CD4-positive, alpha-beta T cell treated with Interleukin-1 beta for 1 hour (primary cell): ENCODE measurements around the gene MERTK.

Source experiments
- DNase-seq, 2 donors: peaks; one replicate each; pipeline ENCODE4 v3.0.0-alpha.2; 2020 to 2022

Gene MERTK

DNA sequence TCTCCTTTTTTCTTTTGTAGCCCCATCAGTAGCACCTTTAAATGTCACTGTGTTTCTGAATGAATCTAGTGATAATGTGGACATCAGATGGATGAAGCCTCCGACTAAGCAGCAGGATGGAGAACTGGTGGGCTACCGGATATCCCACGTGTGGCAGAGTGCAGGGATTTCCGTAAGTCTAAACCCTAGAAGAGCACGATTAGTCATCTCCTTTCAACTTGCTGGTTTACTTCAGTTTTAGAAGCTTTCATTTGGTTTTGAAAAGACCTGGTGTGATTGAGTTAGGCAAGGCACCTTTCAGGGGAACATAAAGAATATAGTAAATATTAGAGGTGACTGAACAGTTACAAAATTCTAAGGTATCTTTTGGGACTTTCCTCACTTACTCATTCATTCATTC, 84.4 kb downstream of the MERTK start:
- no peak for DNase-seq

DNA sequence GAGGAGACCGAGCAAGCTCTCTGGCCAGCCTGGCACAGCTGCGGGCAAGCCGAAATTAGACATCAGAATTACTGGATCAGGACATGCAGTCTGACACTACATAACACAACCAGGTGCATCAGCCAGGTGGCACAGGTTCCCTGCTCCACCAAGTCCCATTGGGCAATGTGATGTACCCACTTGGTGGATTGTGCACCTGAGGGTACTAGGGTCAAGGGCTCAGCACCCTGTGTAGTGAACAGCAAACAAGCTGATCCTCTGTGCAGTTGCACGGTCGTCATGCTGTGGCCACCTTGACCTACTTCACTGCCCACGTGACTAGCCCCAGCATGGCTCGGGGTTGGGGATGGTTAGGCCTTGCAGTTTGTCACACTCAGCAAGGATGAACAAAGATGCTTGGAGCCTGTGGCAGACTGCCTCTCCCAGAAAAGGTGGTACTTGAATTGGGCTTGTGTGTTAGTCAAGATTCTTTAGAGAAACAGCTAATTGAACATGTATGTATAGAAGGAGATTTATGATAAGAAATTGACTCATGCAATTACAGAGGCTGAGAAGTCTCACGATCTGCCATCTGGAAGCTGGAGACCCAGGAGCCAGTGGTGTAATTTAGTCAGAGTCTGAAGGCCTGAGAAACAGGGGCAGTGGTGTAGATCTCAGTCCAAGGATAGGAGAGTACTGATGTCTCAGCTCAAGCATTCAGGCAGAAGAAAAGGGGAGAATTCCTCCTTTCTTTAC, 85.2 kb downstream of the MERTK start:
- DNase-seq = no peak

DNA sequence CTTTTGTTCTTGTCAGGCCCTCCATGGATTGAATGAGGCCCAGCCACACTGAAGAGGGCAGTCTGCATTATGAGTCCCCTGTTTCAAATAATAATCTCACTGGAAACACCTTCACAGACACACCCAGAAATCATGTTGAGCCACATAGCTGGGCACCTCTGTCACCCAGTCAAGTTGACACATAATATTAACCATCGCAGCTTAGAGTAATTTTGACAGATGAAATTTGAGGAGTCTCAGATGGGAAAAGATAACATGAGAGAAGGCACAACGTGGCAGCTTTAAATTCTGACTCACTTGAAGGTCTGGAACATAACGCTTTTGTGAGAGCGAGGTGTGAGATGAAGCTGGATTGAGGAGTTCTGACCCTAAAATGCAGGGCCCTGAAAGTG, 85.8 kb downstream of the MERTK start:
- no peak for DNase-seq

- DNase-seq = no peak
Observed at GRCh38 chr2:111985514-111985913, 87.1 kb downstream of the MERTK start.

DNA sequence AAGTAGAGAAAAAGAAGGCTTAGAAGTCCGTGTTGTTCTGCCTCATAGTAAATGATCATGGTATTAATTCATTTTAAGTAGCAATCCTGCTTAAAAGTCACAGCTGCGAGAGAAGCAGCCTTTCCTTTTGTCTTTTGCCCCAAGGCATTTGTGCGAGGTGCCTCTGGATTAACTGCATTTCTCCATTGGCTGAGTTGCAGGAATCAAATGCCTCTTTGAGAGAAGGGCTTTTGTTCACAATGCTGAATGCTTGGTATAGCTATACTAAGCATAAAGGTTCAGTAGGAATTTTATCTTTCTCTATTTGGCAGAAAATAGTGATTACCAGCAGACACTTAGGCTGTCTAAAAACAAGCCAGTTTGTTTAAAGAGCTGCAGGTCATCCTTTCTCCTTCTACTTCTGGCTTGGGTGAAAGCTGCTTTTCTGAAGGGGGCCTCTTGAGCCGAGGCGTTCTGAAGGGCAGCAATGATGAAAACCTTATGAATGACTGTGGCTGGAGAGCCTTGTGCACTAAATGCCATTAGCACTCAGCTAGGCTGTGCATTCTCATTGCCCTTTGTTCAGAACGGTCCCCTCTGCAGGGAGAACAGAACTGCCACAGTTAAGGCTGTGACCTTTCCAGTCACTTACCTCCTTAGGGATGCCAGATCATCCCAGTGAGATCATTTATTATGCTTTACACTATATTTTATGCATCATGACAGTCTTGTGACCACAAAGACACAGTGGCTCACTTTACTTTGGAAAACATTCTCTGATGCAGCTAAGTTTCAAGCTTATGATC, 87.9 kb downstream of the MERTK start:
- DNase-seq = no peak

- DNase-seq = no peak
Observed at GRCh38 chr2:111990375-111990774, 92.0 kb downstream of the MERTK start.

- DNase-seq = no peak
Observed at GRCh38 chr2:111990856-111991255, 92.4 kb downstream of the MERTK start.

DNA sequence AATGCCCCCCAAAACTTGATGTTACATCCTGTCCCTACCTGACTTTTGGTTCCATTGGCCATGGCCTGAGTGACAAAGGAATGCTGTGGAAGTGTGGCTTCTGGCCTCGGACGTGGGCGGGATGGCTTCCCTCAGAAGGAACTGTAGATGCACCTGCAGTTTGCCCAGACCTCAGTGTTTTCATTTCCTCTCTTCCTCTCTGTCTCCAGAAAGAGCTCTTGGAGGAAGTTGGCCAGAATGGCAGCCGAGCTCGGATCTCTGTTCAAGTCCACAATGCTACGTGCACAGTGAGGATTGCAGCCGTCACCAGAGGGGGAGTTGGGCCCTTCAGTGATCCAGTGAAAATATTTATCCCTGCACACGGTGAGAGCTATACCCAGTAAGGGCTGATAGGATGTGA, 95.6 kb downstream of the MERTK start:
- no peak for DNase-seq

GRCh38 chr2:111995148-111995547, 96.7 kb downstream of the MERTK start:
- no peak for DNase-seq

GRCh38 chr2:111999809-112000208, 101.4 kb downstream of the MERTK start:
- DNase-seq = no peak

- no peak for DNase-seq
Observed at GRCh38 chr2:112000399-112001135, 102.2 kb downstream of the MERTK start.

DNA sequence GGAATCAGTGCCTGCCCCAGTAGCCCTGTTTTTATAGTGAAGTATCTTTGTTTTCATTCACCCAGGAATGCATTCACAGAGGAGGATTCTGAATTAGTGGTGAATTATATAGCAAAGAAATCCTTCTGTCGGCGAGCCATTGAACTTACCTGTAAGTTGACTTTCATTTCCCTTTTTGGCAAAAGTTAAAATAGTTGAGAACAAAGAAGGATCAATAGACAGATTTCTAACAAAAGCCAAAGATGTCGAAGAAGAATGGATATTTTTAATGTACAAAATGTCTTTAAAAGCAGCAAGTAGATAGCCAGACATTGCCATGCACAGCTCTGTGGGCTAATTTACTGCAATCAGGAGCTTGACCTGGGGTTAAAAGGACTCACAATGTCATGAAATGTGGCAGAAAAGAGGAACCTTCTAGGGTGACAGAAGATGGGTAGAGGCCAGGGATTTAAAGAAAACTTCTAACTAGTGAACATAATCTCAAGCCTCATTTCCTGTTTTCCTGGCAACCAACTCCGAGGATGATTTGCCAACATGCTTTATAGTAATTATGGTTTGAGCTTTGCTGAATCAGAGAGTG, 102.8 kb downstream of the MERTK start:
- DNase-seq = peak; percentile 14 to 17

DNA sequence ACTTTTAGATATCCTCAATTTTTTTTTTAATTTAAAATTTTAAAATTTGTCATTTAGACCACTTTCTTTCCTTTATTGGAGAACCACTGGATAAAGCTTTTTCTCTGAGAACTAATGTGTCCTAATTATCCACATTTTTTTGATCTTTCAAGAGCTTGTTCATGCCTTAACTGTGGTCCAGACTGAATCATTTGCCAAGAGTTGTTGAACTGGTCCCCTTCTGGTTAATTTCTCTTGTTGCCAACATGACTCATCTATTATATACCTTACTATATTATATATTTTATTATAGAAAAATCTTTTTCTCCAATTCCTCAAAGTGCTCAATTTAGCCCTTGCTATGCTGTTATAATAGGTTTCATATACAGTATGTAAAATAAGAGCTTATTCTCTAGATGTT, 103.5 kb downstream of the MERTK start:
- no peak for DNase-seq

GRCh38 chr2:112003576-112004252, 105.3 kb downstream of the MERTK start:
- DNase-seq = no peak

DNA sequence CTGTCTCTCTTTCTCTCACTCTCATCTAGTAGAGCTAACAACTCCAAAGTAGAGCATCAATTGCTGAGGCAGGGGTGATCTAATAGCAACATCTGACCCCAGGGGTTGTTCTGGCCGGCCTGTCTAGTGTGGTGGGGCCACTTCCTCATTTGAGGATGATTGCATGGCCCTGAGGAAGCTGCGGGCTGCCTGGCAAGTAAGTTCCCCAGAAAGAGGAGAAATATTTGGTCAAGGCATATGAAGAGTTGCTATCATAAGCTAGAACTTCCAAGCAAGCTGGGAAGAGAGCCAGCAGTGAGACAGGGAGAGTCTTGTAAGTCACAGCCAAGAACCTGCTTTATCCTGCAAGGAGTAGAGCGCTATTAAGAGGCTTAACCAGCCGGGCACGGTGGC, 105.8 kb downstream of the MERTK start:
- DNase-seq = peak; percentile 12 to 75

DNA sequence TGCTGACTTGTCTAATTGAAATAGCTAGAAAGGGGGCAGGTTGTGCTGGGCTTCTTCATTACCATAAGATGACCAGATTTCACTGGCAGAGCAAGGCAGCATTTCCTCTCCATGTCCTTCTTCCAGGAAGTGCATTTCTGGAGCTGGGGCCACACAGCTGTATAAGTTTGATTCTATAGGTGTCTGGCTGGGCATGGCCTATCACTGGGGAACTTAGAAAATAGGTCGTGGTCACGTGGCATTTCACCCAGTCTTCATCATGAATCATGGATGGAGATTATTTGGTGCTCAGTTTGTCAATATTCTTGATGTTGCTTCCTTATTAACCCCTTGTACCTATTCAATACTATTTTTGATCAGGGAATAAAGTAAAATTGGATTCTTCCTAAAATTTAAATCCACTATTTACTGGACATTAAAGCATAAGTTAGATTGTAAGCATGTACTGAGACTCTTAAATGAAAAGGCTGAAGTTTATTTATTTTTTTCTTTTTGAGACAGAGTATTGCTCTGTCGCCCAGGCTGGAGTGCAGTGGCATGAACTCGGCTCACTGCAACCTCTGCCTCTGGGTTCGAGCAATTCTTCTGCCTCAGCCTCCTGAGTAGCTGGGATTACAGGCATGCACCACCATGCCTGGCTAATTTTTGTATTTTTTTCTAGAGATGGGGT, 107.1 kb downstream of the MERTK start:
- no peak for DNase-seq

- DNase-seq = peak in 1 of 2 donors; percentile 42
Observed at GRCh38 chr2:112006076-112006410, 107.6 kb downstream of the MERTK start.

DNA sequence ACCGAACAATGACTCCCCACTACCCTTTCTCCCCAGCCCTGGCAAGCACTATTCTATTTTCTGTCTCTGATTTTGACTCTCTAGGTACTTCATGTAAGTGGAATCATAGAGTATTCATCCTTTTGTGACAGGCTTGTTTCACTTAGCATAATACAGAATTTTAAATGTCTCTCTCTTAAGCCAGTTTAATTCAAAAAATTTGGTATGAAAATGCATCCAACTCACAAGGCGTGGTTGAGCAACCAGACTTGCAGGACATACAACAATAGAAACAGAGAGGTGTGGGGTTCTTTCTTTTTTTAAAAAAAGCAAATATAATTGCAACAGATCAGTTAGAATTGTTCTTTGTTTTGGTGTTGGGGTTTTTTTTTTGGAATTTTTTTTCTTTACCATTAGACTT, 109.1 kb downstream of the MERTK start:
- no peak for DNase-seq

DNA sequence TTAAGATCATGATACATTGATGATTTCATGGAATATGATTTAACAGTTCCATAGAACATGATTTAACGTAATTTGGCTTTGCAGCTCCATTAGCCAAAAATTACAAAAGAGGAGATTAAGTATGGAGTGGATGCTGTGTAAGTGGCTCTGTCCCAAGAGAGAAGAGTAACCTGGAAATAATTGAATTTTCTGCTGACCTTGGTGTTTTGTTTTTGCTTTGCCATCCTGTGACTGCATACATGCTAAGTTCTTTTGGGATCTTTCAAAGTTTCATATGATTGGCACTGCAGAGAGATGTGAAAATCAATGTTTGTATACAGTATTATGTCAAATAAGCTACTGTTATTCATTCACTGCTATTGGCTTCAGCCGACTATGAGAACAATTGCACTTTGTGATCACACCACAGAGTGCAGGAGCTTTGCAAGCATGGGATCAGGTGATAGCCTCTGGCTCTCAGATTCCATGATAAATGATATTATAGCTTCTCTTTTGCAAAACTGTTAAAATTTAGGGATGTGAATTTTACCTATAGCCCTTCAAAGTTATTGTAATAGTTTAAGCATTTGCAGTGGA, 110.6 kb downstream of the MERTK start:
- no peak for DNase-seq

GRCh38 chr2:112010751-112011150, 112.3 kb downstream of the MERTK start:
- peak in 1 of 2 donors; percentile 36 for DNase-seq

GRCh38 chr2:112012556-112012955, 114.1 kb downstream of the MERTK start:
- DNase-seq = no peak

GRCh38 chr2:112018846-112019245, 120.4 kb downstream of the MERTK start:
- DNase-seq = no peak
